ENCODE results near the gene GPC5.
"Not testable (repeated sequence)": the region's sequence is repeated elsewhere in the genome, so short reads cannot be mapped to it uniquely, and the experiment has no call there.

Gene GPC5

DNA sequence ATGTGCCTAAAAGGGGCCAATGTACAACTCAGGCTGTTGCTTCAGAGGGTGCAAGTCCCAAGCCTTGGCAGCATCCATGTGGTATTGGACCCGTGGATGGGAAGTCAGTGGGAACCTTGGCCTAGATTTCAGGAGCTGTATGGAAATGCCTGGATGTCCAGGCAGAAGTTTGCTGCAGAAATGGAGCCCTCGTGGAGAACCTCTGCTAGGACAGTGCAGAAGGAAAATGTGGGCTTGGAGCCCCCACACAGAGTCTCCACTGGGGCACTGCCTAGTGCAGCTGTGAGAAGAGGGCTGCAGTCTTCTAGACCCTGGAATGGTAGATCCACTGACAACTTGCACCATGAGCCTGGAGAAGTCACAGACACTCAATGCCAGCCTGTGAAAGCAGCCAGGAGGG is 28.5 kb downstream of the GPC5 start:
- no peak for DNase-seq (ENCODE audit: low read depth, low spot score)

DNA sequence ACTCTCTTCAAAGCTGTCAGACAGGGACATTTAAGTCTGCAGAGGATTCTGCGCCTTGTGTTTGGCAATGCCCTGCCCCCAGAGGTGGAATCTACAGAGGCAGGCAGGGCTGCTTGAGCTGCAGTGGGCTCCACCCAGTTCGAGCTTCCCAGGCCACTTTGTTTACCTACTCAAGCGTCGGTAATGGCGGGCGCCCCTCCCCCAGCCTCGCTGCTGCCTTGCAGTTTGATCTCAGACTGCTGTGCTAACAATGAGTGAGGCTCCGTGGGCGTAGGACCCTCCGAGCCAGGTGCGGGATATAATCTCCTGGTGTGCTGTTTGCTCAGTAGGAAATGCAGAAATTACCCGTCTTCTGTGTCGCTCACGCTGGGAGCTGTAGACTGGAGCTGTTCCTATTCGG is 40.3 kb downstream of the GPC5 start:
- not testable (repeated sequence) for H3K4me3 ChIP-seq (ENCODE audit: low read length); DNase-seq (ENCODE audit: low read depth, low spot score)

More for the DNA sequence above, 28.5 kb downstream of the GPC5 start:
- no peak overlapping the region for H3K4me3 ChIP-seq (ENCODE audit: low read length)

DNA sequence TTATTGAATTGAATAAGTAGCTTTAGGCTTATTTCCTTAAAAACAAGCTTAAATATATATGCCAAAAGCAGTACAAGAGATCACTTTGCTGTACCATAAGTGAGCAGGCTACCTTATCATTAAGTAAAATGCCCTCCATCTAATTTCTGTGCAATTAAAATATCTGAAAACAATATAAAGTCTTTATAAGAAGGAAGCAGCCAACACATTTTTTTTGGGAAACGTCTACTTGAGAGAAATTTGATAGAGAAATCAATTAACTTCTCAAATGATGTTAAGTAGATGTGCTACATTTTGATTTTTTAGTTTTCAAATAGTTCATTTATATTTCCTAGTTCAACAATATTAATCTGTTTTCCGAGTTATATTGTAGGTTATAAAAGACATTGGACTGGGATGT is 52.5 kb downstream of the GPC5 start:
- H3K4me3 ChIP-seq (ENCODE audit: low read length) = no peak overlapping the region
- DNase-seq (ENCODE audit: low read depth, low spot score) = no peak

DNA sequence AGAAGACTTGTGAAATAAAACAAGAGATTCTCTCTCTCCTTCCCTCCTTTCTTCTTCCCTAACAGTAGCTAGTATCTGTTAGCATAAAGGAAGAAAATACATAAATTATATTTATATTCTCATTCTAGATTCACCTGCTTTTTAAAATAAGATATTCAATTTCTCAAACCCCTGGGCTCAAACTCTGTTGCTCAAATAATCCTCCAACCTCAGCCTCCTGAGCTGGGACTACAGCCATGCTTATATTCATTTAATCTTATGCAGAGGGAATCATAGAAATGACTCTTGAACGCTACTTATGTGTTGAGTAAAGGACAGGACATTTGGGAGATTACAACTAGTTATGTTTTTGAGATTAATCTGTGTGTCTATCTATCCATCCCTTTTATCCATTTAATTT is 56.2 kb downstream of the GPC5 start:
- DNase-seq (ENCODE audit: low read depth, low spot score) = no peak
- H3K4me3 ChIP-seq (ENCODE audit: low read length) = no peak overlapping the region

DNA sequence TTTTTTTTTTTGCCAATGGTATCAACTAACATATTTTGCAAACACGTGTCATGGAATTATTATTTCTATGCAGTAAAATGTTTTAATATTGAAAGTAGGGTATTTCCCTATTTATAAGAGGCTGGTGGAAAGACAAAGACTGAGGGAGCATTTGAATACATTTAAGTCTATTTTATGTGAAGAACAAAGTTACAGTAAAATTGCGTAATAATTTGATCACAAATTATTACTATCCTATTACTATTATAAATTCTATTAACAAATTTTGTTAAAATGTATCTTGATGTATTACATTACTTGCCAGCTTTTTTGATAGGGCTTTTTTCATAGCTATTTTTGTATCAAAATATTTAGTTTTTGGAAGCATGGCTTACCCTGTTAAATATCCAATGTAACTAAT is 58.4 kb downstream of the GPC5 start:
- H3K4me3 ChIP-seq (ENCODE audit: low read length) = no peak overlapping the region
- DNase-seq (ENCODE audit: low read depth, low spot score) = no peak

DNA sequence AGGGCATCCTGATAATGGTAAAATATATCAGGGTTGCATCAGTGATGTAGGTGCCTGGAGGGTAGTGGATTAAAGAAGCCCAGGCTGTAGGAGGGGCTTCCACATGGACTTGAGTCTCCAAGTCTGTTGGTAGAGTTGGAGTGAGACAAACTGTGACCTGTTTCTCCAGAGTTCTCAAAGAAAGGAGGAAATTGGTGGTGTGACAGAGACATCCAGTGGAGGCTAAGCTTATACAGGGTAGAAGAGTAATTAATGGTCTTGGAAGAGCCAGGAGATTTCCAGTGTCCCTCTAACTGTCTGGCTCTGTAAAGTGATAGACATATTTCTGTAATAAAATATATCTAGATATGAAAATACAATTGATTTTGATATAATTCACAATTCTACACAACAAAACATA is 61.1 kb downstream of the GPC5 start:
- no peak for DNase-seq (ENCODE audit: low read depth, low spot score)
- H3K4me3 ChIP-seq (ENCODE audit: low read length) = no peak overlapping the region

DNA sequence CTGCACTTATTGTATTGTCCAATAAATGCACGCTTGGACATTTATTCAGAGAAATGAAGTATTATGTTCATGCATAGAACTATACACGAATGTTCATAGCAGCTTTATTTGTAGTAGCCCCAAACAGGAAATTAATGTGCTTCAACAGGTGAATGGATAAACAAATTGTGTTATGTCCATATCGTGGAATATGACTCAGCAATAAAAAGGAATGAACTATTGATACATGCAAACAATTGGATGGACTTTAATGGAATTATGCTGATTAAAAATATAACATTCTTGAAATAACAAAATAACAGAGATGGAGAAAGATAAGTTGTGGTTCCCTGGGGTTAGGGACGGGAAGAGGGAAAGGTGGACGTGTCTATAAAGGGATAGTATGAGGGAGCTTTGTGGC is 65.9 kb downstream of the GPC5 start:
- DNase-seq (ENCODE audit: low read depth, low spot score) = no peak
- no peak overlapping the region for H3K4me3 ChIP-seq (ENCODE audit: low read length)

DNA sequence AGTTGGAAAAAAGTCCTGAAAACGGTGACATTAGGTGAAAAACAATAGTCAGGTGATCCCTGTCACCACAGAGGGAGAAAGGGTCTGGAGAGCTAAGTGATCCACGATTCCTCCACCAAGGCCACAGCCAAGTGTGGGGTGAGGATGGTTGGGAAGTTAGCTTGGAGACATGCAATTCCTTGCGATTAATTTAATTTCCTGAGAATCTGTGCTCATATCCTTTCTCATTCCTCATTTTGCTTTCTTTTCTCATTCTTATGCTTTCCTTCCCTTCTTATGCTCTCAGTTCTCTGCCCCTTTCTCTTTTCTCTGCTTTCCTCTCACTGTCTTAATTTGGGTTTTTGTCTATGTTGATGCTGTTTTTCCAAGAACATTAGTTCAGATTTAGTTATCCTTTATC is 68.8 kb downstream of the GPC5 start:
- H3K4me3 ChIP-seq (ENCODE audit: low read length) = no peak overlapping the region
- no peak for DNase-seq (ENCODE audit: low read depth, low spot score)

DNA sequence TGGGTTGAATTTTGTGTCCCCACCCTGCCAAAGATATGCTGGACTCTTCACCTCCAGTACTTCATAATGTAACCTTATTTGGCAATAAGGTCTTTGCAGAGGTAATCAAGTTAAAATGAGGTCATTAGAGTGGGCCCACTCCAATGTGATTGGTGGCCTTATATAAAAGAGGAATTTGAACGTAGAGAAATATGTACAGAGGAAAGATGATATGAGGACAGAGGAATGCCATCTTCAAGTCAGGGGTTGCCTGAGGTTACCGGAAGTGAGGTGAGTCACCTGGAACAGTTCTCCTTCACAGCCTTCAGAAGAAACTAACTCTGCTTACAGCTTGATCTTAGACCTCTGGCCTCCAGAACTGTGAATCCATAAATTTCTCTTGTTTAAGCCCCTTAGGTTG is 69.9 kb downstream of the GPC5 start:
- H3K4me3 ChIP-seq (ENCODE audit: low read length) = no peak overlapping the region
- no peak for DNase-seq (ENCODE audit: low read depth, low spot score)

DNA sequence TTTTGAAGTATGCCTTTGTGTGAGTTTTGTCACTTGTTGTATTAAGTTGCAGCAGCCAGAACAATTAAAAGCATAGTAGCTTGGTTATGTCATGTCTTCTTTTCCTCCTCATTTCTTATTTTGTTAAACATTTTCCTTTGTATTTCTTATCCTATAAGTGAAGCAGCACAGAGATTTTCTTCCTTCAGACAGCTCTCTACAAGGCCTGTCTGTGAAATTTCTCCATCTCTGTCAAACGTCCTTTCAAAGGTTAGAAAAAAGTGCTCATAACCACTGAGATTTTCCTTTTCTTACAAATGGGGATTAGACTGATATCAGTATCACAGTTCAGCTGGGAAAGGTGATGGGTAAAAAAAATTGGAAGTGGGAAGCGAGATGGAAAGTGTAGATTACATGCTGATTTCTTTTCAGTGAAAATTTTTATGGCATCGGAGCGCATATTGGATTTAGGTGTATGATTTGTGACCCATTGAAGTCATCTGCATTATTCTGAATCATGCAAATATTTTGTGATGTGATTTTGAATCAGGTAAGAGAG is 71.7 kb downstream of the GPC5 start:
- DNase-seq (ENCODE audit: low read depth, low spot score) = no peak

DNA sequence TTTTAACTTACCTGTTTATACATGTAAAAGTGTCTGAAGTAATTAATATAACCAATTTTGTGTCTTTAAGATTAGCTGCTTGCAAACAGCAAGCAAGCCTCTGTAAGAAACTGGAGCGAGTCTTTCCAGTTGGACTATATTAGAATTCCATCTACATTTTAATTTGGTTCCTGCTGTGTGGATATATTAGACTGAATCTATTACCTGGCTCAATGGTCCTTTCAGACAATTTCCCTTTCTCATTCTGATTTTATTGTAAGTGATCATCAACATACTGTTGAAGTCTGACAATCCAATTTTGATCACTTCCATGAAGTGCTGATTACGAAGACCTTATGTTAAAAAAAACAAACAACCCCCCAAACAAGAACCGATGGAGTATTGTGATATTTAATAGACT is 72.3 kb downstream of the GPC5 start:
- H3K4me3 ChIP-seq (ENCODE audit: low read length) = no peak overlapping the region
- no peak for DNase-seq (ENCODE audit: low read depth, low spot score)

More for the DNA sequence above, 71.7 kb downstream of the GPC5 start:
- no peak overlapping the region for H3K4me3 ChIP-seq (ENCODE audit: low read length)

DNA sequence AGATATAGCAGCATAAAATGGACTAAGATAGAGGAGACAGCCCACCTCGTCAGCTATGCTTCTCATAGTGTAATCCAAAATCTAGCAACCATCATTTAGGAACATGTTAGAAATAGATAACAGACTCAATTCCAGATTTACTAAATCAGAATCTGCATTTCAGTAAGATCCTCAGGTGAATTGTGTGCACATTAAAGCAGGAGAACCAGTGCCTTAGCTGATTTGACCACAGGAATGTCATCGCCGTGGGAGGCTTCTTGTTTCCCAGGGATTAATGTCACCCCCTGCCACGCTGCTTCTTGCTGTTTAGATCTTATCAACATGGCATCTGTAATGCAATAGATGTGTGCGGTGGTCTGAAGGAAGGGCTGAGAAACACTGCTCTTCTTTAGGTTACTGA is 84.0 kb downstream of the GPC5 start:
- H3K4me3 ChIP-seq (ENCODE audit: low read length) = no peak overlapping the region
- DNase-seq (ENCODE audit: low read depth, low spot score) = peak; percentile 72

DNA sequence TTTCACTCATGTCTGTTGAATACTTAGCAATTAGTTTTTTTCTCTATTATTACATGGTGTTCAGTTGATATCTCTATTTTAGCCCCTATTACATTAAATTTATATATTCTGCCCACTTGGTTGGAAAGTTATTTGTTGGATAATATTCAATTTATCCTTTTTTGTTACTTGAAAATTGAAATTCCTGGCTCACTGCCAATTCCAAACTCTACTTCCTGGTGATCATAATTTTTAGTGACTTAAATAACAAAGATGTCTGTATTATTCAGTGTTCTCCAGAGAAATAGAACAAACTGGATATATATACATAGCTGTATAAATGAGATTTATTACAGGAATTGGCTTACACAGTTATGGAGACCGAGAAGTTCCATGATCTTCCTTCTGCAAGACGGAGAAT is 93.6 kb downstream of the GPC5 start:
- DNase-seq (ENCODE audit: low read depth, low spot score) = no peak
- no peak overlapping the region for H3K4me3 ChIP-seq (ENCODE audit: low read length)

DNA sequence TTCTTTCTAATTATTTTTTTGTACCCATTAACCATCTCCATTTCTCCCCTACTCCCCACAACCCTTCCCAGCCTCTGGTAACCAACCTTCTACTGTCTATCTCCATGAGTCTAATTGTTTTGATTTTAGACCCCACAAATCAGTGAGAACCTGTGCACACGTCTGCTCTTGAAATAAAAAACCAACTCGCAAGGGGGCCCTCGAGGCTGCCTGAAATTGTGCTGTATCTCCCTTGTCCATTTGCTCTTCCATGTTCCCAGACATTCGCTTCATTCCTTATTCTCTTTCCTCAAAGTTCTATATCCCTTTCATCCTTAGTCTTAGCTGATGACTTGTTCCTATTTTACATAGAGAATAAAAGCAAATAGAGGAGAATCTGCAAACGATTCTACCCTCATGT is 95.0 kb downstream of the GPC5 start:
- no peak overlapping the region for H3K4me3 ChIP-seq (ENCODE audit: low read length)
- no peak for DNase-seq (ENCODE audit: low read depth, low spot score)

DNA sequence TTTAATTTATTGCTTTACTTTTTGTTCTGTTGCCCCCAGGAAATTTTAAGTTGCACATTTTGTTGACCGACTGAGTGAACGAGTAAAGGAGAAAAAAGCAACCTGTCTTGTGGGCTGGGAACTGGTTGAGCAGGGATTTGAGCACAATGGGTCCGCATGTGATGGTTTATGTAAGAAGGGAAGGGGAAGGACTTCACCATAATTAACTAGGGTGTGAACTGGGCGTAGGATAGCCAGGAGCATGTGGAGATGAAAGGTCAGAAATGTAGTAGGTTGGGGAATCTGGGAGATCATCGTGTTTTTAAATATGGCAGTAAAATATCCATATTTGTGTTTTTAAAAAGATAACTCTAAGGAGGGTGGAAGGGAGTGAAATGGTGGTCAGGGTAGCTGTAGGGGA is 99.9 kb downstream of the GPC5 start:
- H3K4me3 ChIP-seq (ENCODE audit: low read length) = no peak overlapping the region
- DNase-seq (ENCODE audit: low read depth, low spot score) = no peak

DNA sequence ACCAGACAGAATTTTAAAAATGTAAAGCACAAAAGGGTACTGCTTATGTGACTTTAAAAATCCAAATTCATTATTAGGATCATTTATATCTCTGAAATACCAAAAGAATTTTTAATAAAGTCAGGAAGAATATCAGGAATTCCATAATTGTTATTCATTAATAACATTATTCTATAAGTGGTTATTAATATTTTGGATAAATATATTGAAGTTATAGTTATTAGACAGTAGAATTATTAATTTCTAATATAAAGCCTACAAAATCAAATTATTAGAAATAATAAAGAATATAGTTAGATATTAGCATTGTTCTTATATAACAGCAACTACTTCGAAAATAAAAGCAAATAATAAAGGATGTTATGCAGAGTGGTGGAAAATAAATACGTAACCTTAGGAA is 105.8 kb downstream of the GPC5 start:
- no peak overlapping the region for H3K4me3 ChIP-seq (ENCODE audit: low read length)
- no peak for DNase-seq (ENCODE audit: low read depth, low spot score)

DNA sequence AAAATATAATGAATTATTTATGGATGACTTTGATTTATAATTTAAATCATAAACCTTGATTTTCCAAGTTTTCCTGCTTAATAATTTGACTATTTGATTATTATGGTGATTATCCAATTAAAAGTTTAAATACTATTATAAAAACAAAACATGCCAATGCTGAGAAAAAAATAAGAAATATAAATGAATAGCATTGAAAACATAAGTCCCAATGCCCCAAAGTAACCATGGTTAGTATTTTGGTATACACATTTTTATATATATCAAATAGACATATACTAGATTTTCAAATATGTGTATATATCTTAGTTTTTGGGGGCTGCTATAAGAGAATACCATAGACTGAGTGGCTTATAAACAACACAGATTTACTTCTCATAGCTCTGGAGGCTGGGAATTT is 108.3 kb downstream of the GPC5 start:
- DNase-seq (ENCODE audit: low read depth, low spot score) = no peak
- H3K4me3 ChIP-seq (ENCODE audit: low read length) = no peak overlapping the region

DNA sequence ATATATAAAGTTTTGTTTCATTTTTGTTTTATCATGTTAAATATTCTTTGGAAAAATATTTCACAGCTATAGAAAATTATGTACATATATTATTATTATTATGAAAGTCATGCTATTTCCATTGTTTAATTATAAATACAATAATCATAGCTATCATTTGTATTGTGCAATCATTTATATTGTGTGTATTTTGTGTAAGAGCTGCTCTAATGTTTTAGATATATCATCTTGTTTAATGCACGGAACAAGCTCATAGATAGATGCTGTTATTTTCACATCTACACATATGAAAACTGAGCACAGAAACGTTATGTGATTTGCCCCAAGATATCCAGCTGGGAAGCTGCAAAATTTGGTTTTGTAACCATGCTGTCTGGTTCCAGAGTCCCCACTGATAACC is 111.6 kb downstream of the GPC5 start:
- H3K4me3 ChIP-seq (ENCODE audit: low read length) = no peak overlapping the region
- DNase-seq (ENCODE audit: low read depth, low spot score) = no peak

DNA sequence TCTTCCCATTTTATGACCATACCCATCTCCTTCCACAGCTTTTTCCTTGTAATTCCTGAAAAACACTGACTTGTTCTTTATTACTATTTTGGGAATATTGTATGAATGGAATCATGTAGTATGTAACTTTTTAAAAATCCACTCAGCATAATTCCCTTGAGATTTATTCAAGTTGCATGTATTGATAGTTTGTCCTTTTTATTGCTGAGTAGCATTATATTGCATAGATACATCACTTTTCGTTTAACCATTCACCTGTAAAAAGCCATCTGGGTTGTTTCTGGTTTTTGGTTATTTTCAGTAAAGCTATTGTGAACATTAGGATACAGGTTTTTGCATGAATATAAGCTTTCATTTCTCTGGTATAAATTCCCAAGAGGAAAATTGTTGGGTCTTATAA is 115.4 kb downstream of the GPC5 start:
- DNase-seq (ENCODE audit: low read depth, low spot score) = no peak
- H3K4me3 ChIP-seq (ENCODE audit: low read length) = no peak overlapping the region

DNA sequence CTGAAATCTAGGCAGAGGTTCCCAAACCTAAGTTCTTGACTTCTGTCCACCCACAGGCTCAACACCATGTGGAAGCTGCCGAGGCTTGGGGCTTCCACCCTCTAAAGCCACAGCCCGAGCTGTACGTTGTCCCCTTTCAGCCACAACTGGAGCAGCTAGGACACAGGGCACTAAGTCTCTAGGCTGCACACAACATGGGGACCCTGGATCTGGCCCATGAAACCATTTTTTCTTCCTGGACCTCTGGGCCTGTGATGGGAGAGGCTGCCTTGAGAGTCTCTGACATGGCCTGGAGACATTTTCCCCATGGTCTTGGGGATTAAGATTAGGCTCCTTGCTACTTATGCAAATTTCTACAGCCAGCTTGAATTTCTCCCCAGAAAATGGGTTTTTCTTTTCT is 118.4 kb downstream of the GPC5 start:
- H3K4me3 ChIP-seq (ENCODE audit: low read length) = no peak overlapping the region
- DNase-seq (ENCODE audit: low read depth, low spot score) = no peak

DNA sequence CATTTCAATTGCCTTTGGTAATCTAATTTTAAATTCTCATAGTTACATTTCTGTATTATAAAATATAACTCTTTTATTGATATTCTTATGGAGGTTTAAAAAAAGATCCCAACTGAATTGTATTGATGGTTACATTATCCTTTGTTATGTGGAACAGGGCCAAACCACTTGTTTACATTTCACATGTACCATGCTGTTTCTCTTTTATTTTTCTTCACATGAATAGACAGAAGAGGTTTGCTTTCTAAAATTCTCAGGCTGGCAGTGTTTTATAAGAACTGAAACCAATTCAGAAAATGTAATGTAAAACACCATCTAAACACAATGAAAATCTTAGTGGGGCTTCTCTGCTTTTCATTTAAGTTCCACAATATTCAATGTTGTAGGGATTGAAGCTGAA is 122.5 kb downstream of the GPC5 start:
- no peak overlapping the region for H3K4me3 ChIP-seq (ENCODE audit: low read length)
- no peak for DNase-seq (ENCODE audit: low read depth, low spot score)

DNA sequence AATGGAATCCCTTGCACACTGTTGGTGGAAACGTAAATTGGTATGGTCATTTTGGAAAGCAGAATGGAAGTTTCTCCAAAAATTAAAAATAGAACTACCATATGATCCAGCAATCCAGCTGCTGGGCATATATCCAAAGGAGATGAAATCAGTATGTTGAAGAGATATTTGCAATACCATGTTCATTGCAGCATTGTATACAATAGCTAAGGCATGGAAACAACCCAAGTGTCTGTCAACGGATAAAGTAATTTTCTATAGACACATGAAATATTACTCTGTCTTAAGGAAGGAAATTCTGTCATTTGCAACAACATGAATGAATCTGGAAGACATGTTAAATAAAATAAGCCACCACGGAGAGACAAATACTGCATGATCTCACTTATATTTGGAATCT is 124.7 kb downstream of the GPC5 start:
- no peak overlapping the region for H3K4me3 ChIP-seq (ENCODE audit: low read length)
- DNase-seq (ENCODE audit: low read depth, low spot score) = no peak
